GM21360 (cell line): ENCODE measurements around the gene TENM3.

Experiments used
- ATAC-seq: cut with Tn5 transposase; IDR thresholded peaks from one replicate; pipeline ENCODE4 v1.9.1; 2021; ENCODE audit warnings: mild to moderate bottlenecking, moderate library complexity; ENCODE audit not compliant: unreplicated experiment

TENM3 gene

GRCh38 chr4:182325397-182325796 is 82.2 kb downstream of the TENM3 start:
- no peak for ATAC-seq

- ATAC-seq: no peak
These were observed 82.7 kb downstream of the TENM3 start for GRCh38 chr4:182325848-182326255.

GRCh38 chr4:182328505-182328904 is 85.3 kb downstream of the TENM3 start:
- ATAC-seq: no peak

GRCh38 chr4:182337366-182337765 is 94.2 kb downstream of the TENM3 start:
- no peak for ATAC-seq

GRCh38 chr4:182338063-182338462 is 94.9 kb downstream of the TENM3 start:
- ATAC-seq: no peak

GRCh38 chr4:182338746-182339145 is 95.5 kb downstream of the TENM3 start:
- no peak for ATAC-seq

- no peak for ATAC-seq
These were observed 96.0 kb downstream of the TENM3 start for GRCh38 chr4:182339221-182339641.

- ATAC-seq: no peak
These were observed 100.3 kb downstream of the TENM3 start for GRCh38 chr4:182343453-182343852.

GRCh38 chr4:182344968-182345367 is 101.8 kb downstream of the TENM3 start:
- ATAC-seq: no peak

GRCh38 chr4:182346250-182346649 is 103.0 kb downstream of the TENM3 start:
- ATAC-seq: no peak

GRCh38 chr4:182346675-182347375 is 103.6 kb downstream of the TENM3 start:
- no peak for ATAC-seq

- no peak for ATAC-seq
These were observed 105.7 kb downstream of the TENM3 start for GRCh38 chr4:182348779-182349326.

GRCh38 chr4:182350041-182350440 is 106.8 kb downstream of the TENM3 start:
- no peak for ATAC-seq

- no peak for ATAC-seq
These were observed 108.3 kb downstream of the TENM3 start for GRCh38 chr4:182351485-182351884.

GRCh38 chr4:182354106-182354505 is 110.9 kb downstream of the TENM3 start:
- no peak for ATAC-seq

GRCh38 chr4:182354867-182355266 is 111.7 kb downstream of the TENM3 start:
- ATAC-seq: no peak

GRCh38 chr4:182367153-182367552 is 124.0 kb downstream of the TENM3 start:
- no peak for ATAC-seq

GRCh38 chr4:182369211-182369610 is 126.0 kb downstream of the TENM3 start:
- ATAC-seq: no peak

GRCh38 chr4:182370491-182370890 is 127.3 kb downstream of the TENM3 start:
- no peak for ATAC-seq

- no peak for ATAC-seq
These were observed 137.6 kb downstream of the TENM3 start for GRCh38 chr4:182380771-182381181.

GRCh38 chr4:182382941-182383340 is 139.7 kb downstream of the TENM3 start:
- ATAC-seq: no peak

- no peak for ATAC-seq
These were observed 141.5 kb downstream of the TENM3 start for GRCh38 chr4:182384631-182385091.

- peak; percentile 88 for ATAC-seq
These were observed 142.7 kb downstream of the TENM3 start for GRCh38 chr4:182385897-182386296.
